Activated CD4-positive, alpha-beta T cell treated with anti-CD3 and anti-CD28 coated beads, Interleukin-2, amount 50 U/mL, for 4 hours (primary cell): ENCODE data around the gene OR52E2.
"Not testable (repeated sequence)": the region's sequence is repeated elsewhere in the genome, so short reads cannot be mapped to it uniquely, and the experiment has no call there.

Source experiments
- DNase-seq, 2 experiments: peaks; one replicate each; pipeline ENCODE4 v3.0.0-alpha.2; 2020

Gene OR52E2

DNA sequence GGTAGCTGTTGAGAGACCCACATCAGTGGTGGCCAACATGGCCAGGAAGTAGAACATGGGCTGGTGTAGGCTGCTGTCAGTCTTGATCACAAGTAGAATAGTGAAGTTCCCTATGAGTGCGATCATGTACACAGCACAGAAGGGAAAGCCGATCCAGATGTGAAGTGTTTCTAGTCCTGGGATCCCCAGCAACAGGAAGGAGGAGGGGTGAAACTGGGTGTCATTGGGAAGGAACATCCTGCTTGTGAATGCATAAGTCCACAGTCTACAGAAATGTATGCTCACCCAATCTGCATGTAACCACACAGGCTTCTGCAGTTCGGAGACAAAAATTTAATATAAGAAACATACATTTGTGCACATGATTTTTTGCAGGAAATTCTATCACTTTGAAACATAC, at the start of gene OR52E2:
TSS of gene OR52E2 (minus strand) at position 237 of the 400 bp plus-strand sequence. CDS start at position 237, 0 bp downstream.
- DNase-seq: no peak

DNA sequence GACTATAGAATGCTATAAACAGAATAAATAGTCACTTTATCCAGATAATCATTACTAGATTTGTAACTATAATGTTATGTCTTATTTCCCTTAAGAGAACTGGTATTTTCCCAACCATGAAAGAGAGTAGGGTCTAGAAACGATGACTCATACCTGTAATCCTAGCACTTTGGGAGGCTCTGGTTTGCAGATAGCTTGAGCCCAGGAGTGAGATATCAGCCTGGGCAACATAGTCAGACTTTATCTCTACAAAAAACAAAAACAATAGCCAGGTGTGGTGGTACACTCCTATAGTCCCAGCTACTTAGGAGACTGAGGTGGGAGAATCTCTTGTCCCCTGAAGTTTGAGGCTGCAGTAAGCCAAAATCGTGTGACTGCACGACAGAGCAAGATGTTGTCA, 47.9 kb upstream of the OR52E2 start:
- no peak for DNase-seq

DNA sequence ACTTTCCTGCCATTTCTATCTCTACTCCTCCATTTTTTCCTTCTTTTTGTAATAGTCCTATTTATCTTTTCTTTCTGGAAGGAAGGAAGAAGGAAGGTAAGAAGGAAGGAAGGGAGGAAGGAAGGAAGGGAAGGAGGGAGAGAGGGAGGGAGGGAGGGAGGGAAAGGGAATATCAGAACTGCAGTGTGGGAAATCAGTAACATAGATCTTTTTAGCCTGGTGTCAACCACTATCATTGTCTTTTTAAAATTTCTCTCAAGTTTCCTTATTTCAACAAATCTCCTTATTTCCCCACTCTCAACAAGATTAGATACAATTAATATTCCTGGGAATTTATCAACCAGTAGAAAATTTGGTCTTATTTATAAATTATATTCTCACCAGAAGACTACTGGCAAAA, 43.6 kb upstream of the OR52E2 start:
- DNase-seq: no peak

DNA sequence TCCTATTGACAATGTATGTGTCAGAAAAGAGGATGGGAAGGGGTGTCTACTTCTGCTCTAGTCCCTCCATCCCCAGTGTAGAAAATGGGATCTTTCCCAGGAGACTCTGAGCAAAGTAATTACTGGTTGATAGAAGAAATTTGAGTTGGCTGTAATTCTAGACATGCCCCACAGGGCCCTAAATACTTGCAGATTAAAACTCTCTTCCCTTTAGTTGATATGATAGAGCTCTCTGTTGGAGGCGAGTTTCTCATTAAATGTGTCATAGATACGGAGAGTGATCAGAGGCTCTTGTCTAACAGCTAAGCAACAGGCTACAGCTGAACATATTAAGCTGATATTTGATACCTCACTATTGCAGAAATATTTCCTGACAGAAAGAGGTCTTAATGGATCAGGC, 42.8 kb upstream of the OR52E2 start:
- no peak for DNase-seq

DNA sequence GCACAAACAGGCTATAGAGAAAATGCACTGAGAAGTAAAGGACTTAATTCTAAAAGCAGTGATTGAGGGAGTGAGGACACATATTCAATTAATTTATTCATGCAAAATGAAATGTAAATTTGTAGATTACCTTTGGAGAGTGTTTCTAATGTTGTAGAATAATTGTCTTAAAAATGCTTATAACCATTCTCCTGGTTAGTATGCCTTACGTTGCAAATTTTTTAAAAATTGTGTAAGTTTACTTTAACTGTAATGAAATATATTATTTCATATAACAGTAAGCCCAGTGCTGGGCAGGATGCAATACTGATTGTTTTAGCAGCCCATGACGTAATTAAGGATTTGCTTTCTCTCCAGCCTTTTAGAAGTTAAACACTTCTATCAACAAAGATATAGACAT, 36.6 kb upstream of the OR52E2 start:
- DNase-seq: no peak

DNA sequence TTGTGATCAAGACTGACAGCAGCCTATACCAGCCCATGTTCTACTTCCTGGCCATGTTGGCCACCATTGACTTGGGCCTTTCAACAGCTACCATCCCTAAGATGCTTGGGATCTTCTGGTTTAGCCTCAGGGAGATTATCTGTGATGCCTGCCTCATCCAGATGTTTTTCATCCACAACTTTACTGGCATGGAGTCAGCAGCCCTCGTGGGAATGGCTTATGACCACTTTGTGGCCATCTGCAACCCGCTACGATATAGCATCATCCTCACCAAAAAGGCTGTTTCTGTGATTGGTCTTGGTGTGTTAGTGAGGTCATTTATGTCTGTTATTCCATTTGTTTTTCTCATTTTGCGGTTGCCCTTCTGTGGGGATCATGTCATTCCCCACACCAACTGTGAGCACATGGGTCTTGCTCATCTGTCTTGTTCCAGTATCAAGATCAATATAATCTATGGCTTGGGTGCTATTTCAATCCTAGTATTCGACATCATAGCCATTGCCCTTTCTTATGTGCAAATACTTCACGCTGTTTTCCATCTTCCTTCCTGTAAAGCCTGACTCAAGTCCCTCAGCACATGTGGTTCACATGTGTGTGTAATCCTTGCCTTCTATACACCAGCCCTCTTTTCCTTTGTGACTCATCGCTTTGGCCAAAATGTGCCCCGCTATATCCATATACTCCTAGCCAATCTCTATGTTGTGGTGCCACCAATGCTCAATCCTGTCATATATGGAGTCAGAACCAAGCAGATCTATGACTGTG, 33.6 kb upstream of the OR52E2 start:
- DNase-seq: no peak

DNA sequence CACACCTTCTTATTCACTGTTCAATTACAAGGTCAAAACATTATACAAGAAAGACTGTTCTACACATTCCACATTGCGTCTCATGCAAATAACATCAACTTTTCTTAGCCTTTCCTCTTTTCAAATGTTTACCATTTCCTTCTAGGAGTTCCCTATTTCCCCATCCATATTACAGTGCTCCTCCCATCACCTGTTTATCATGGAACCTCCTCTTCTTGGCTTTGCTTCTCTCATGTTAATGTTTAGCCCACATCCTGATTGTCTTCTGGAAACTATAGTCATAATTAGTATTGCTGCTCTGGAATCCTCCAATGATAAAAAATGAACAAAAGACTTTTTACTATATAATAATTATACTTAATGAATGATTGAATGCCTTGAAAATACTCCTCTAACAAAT, 31.2 kb upstream of the OR52E2 start:
- DNase-seq: no peak

DNA sequence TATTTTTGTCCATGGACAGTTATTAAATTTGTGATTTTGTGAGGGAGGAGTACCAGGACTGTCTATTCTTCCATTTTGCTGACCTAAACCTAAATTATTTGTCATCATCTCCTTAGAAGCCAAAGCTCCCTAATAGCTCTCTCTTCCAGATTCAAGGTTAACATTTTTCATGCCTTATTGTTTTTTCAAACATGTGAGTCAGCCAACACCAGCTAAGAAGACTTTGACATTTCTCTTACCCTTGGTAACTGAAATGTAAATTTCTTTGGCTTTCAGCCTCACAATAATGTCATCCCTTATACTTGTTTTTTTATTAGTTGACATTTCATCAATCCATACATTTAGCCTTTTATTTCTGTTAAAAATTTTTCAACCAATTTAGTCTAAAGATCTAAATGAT, 29.1 kb upstream of the OR52E2 start:
- DNase-seq: no peak

DNA sequence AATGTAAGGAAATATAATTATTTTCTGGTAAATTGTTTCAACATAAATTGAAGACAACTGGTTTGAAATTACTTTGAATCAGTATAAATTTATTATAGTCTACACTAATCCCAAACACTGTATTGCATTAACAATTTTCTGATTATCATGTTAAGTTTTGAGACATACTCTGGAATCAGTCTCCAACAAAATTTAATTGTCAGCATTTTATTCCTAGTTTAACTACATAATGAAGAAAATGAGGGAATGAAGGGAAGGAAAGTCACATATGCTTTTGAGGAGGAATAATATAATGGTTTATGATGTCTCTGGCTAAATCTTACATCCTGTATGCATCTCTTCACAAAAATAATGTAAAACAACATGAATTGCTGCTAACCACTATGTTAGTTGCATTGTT, 24.2 kb upstream of the OR52E2 start:
- no peak for DNase-seq

DNA sequence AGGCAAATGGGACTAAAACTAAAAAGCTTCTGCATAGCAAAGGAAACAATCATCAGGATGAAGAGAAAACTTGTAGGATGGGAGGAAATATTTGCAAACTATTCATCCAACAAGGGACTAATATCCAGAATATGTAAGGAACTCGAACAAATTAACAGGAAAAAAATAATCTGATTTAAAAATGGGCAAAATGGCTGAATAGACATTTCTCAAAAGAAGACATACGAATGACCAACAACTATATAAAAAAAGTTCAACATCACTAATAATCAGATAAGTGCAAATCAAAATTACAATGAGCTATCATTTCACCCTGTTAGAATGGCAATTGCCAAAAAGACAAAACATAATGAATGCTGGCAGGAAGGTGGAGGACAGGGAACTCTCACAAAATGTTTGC, 22.0 kb upstream of the OR52E2 start:
- DNase-seq: no peak

DNA sequence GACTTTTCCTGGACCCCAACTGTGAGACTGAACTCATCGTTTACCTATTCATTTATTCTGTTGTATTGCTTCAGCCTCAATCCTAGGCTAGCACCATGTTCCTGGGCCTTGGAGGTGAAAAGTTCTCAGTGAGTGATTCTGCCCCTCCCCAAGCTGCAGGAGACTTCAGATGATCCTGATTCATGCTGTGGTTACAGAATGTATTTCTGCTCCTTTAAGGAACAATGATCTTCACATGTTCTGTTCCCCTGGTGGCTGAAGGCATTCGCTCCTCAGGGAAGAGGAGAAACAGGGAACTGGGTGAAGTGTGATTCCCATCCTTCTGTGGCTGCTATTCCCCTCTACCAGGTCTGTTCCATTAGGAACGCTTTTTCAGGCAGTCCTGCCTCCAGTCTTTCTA, 12.4 kb upstream of the OR52E2 start:
- DNase-seq: no peak

DNA sequence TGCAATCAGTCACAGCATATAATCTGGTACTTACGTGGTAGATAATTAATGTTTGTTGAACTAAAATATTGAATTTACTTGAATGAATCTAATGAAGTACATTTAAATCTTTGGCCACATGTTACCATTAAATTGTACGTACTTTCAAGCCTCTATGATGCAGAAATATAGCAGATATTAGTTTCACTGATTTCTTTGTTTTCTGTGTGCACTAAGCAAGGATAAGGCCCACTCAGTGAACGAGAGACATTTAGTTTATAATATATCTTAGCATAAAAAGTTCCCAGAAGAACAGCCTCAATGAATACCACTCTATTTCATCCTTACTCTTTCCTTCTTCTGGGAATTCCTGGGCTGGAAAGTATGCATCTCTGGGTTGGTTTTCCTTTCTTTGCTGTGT, 9.8 kb upstream of the OR52E2 start, which contains the start of gene OR52E1:
TSS of gene OR52E1 (plus strand) at position 301 of the 400 bp plus-strand sequence.
- DNase-seq: no peak

DNA sequence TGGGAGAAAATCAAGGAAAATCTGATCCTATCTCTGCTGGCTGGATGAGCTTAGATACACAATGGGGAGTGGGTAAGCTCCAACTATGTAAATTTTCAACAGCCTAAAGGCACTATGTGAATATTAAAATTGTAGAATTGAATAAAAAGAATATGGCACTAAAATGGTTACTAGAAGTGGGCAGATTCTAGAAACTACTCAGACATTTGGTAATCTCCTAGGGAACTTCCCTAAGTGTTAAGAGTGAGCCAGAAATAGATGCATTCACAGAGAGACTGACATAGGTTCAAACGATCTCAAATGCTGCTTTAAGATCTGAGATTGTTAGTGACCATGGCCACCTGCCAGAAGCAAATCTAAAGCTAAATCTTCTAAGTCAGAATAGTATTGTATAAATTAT, 5.6 kb upstream of the OR52E2 start:
- DNase-seq: no peak

DNA sequence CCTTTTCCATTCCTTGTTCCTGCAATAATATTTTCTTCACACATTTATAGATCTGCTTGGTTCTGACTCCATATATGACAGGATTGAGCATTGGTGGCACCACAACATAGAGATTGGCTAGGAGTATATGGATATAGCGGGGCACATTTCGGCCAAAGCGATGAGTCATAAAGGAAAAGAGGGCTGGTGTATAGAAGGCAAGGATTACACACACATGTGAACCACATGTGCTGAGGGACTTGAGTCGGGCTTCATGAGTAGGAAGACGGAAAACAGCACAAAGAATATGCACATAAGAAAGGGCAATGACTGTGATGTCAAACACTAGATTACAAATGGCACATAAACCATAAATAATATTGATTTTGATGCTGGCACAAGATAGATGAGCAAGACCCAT, 748 bp downstream of the OR52E2 start:
- DNase-seq: not testable (repeated sequence)

DNA sequence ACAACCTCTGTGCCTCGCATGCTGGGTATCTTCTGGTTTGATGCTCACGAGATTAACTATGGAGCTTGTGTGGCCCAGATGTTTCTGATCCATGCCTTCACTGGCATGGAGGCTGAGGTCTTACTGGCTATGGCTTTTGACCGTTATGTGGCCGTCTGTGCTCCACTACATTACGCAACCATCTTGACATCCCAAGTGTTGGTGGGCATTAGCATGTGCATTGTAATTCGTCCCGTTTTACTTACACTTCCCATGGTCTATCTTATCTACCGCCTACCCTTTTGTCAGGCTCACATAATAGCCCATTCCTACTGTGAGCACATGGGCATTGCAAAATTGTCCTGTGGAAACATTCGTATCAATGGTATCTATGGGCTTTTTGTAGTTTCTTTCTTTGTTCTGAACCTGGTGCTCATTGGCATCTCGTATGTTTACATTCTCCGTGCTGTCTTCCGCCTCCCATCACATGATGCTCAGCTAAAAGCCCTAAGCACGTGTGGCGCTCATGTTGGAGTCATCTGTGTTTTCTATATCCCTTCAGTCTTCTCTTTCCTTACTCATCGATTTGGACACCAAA, 12.6 kb downstream of the OR52E2 start:
- DNase-seq: no peak

DNA sequence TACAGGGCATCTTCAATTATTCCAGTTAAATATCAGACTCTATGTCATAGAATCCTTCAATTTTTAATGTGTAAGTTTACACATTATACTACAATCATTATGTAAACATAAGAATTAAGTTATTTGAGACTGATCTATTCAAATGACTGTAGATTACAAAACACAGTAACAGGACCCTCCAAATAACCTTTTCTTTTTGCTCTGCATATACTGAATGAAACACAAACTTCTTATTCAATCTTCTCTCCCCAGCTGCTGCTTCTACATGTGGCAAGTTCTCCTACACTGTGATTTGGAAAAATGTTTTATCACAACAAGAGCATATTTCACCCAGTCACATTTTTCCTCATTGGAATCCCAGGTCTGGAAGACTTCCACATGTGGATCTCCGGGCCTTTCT, 13.2 kb downstream of the OR52E2 start, which contains the start of gene OR52J3:
TSS of gene OR52J3 (plus strand) at position 301 of the 400 bp plus-strand sequence. CDS start at position 301, 0 bp downstream.
- no peak for DNase-seq

DNA sequence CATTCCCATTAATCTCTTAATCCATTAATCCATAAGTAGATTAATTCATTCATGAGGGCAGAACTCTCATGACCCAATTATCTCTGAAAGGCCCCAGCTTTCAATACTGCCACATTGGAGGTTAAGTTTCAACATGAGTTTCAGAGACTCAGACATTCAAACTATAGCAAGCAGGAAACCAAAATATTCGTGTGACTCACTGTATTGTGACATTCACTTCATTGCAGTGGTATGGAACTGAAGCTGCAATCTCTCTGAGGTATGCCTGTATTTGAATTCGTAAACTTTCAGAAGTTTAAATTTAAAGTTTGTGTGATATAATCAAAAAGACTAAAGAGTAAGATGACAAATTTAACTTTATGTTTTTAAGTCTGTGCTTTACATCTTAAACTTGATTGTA, 16.0 kb downstream of the OR52E2 start:
- DNase-seq: no peak

DNA sequence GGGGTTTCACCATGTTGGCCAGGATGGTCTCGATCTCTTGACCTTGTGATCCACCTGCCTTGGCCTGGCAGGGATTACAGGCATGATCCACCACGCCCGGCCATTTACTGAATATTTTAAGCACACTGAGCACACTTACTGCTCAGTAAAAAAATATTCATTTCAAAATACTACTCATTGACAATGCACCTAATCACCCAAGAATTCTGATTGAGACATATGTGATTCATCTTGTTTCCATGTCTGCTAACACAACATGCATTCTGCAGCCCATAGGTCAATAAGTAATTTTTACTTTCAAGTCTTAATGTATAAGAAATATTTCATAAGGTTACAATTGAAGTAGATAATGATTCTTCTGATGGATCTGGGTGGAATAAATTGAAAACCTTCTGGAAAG, 17.3 kb downstream of the OR52E2 start:
- DNase-seq: no peak

DNA sequence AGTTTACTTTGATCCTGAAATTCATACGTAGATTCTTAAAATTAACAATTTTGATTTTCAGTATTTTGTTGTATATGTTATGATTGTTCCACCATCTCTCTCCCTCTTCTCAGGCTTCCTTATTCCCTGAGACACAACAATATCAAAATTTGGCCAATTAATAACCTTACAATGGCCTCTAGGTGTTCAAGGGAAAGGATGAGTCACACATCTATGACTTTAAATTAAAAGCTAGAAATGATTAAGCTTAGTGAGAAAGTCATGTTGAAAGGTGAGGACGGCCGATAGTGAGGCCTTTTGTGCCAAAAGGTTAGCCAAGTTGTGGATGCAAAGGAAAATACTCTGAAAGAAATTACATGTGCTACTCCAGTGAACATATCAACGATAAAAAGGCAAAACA, 18.6 kb downstream of the OR52E2 start:
- no peak for DNase-seq

DNA sequence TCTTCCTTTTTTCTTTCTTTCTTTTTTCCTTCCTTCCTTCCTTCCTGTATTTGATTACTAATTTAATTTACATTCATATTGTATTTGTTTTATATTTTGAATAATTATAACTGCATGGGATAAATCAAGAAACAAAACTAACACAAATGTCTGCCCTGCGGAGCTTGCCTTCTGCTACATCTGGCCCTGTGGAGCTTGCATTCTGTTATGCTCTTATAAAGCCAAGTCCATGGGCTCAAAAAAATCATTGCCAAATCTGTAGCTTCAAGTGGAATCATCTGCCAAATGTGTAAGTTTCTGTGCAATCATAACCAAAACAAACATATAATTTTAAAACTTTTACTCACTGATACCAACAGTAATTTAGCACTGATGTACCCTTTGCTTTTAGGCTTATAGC, 21.1 kb downstream of the OR52E2 start:
- DNase-seq: no peak

DNA sequence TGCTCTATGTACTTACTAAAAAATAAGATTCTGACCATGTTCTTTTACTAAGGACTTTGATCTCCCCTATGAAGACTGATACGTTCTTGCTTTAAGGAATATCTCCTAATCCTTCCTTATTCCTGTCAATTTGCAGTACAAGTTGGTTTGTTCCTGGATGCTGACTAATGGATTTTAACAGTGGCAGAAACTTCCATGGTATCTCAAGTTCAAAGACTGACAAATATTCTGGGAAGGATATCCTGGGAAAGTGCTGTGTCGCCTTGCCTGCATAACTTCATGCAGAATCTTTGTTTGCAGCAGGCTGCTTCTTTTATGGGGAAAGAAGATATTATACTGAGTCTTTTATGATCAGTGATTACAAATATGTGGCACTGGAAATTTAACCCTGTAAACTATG, 21.5 kb downstream of the OR52E2 start:
- DNase-seq: no peak

DNA sequence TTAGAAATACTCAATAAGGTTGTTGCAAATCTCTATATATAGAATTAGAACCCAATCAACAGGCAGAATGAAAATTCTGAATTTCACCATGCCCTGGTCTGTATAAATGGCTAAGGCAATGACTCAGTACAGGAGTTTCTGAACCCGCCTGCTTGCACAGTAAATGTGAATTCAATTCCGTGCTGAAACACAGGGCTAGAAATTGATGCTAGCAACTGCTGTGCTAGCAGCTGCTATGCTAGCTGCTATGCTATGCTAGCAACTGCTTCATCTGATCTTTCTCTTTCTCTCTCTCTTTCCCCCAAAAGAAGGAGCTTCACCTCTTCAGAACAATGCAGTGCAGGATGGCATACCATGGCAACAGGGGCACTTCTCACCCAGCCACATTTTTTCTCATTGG, 22.8 kb downstream of the OR52E2 start:
- no peak for DNase-seq

DNA sequence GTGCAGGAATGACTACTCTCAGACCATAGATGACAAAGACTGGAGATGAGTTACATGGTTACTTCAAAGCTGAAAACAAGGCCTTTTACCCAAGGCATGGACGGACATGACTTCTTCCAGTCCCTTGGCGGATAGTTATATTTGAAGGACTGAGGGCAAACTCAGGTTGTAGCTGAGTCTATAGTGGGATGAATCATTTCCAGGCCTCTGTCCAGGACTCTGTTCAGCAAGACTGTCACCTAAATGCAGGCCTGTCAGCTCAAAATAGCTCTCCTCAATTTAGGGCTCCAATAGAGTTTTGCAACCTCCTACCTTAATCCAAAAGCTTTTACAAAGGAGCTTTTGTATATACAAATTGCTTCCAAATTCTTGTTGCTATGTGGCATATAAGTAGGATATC, 37.4 kb downstream of the OR52E2 start:
- DNase-seq: no peak

DNA sequence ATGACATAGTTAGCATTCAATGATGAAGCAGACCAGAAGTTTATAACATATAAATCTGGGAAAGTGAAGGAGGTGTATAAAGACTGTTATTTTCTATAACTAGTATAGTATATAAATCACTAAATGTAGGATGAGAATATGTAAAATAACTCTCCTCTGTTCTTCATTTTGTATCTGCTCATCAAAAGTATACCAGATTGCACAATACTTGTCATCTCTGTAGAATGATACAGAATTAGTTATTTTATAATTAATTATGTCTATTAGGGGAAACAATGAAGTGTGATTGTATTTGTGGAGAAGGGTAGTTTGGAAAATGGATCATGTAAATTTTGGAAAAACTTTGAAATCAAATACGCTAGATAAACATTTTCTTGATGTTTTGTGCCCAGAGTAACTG, 46.4 kb downstream of the OR52E2 start:
- DNase-seq: no peak

DNA sequence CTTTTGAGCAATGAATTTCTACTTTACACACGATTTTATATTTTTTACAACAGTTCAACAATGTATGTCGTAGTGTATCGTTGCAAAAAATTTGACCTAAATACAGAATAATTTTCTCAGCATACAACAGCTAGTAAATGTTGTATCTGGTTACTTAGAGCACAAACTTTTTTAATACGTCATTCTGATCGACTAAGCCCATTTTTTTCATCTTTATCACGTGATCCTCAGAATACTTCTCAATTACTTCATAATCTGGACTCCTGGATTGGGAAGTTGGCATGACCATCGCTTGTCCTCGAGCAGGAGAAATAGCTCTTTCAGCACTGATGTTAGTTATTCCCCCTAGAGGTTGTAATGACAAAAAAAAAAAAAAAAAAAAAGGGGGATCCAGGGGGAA, 48.2 kb downstream of the OR52E2 start:
- no peak for DNase-seq
